NCI-H526 treated with DMSO at 0.1 percent for 48 hours (cell line): ENCODE data around the gene UNKL.
"Not testable (repeated sequence)": the region's sequence is repeated elsewhere in the genome, so short reads cannot be mapped to it uniquely, and the experiment has no call there.

Experiments
- DNase-seq: peaks from one replicate; lab custom pipeline; 2025; lab: John Stamatoyannopoulos, UW

The UNKL gene

DNA sequence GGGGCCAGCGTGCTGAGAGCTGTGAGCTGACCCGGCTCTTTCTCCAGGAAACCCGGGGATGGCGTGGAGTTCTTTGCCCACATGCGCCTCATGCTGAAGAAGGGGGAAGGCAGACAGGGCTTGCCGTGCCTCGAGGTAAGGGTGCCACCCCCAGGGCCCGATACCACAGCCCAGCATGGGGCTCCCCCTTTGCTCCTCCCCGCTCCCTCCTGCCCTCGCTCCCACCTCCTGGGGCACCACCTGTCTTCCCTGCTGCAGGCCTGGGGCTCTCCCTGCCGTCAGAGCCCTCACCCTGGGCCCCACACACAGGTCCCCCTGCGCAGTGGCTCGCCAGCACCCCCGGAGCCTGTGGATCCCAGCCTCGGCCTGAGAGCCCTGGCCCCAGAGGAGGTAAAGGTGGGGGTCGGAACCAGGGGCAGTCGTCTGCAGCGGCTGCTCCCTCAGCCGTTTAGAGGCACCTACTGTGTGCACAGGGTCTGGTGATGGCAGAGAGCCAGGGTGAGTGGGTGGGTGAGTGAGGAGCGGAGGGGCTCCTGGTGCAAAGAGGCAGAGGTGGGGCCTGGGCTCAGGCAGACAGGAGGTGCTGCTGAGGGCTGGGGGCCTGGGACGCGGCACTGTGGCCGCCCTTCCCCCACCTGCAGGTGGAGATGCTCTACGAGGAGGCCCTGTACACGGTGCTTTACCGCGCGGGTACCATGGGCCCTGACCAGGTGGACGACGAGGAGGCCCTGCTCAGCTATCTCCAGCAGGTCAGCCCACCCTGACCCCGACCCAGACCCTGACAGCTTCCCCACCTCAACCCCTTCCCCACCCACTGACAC is 75.4 kb downstream of the UNKL start:
- no peak for DNase-seq

DNA sequence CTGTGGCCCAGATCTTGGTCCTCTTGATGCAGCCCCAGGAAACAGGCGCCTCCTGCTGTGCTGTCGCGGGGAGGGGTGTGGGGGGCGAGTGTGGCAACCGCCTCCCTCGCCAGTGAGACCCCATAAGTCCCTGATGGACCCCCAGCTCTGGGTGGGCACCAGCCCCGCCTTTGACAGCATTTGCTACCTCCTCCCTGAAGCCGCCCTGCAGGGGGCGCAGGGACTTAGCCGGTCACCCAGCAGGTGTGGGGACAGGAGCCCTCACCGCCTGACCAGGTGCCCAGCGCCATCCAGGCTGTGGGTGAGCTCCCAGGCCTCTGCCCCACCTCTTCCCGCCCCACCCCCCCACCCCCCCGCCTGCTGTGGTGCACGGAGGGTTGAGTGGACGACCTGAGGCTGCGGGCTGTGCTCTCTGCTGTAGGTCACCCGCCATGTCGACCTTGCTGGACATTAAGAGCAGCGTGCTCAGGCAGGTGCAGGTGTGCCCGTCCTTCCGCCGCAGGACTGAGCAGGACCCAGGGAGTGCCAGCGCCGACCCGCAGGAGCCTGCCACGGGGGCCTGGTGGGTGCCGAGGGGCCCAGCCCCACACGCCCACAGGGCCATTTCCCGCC is 76.3 kb downstream of the UNKL start:
- DNase-seq: no peak

DNA sequence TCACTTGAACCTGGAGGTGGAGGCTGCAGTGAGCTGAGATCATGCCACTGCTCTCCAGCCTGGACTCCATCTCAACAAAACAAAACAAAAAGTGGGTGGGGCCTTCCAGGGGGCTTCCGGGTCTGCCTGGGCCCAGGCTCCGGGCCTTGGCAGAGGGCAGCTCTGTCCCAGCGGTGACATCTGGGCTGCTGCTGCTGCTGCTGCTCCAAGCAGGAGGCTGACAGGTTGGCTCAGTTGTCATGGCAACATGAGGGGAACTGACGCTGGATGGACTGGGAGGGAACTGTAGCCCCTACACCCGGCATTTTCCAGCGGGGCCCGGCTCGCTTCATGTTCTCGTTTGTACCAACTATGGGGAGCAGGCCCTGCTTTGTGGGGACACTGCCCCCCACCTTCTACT is 77.0 kb downstream of the UNKL start:
- no peak for DNase-seq

DNA sequence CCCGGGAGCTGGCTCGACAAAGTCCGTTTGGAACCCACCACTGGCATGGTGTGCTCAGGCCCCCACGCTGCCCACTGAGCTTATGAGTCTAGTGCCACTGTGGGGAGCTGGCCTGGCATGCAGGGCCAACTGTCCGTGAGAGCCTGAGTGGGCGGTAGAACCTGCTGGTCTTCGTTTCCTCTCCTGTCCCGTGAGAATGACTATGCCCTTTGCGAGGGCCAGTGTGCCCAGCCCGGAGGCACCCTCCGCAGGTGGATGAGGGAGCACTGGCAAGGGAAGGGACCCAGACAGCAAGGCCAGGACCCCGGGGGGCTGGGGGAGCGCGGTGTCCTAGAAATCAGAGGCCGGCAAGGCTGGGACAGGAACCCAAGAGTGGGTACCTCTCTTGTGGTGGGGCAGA is 77.9 kb downstream of the UNKL start:
- no peak for DNase-seq

DNA sequence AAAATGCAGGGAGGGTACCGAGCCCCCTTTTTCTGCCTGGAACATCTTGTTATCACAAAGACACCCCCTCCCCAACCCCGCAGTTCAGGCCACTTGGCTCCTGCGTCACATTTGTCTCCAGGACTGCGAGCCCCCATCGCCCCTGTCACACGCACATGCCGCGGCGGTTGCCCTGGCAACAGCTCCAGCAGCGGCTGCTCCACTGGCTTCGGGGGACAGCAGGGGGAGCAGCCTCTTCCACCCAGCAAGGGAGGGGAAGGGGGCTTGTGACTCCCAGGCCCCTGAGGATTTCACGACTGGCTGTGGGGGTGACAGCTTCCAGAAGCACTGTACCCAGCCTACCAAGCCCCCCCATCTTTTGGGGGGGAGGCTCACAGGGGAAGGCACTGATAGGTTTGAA is 78.5 kb downstream of the UNKL start:
- no peak for DNase-seq

DNA sequence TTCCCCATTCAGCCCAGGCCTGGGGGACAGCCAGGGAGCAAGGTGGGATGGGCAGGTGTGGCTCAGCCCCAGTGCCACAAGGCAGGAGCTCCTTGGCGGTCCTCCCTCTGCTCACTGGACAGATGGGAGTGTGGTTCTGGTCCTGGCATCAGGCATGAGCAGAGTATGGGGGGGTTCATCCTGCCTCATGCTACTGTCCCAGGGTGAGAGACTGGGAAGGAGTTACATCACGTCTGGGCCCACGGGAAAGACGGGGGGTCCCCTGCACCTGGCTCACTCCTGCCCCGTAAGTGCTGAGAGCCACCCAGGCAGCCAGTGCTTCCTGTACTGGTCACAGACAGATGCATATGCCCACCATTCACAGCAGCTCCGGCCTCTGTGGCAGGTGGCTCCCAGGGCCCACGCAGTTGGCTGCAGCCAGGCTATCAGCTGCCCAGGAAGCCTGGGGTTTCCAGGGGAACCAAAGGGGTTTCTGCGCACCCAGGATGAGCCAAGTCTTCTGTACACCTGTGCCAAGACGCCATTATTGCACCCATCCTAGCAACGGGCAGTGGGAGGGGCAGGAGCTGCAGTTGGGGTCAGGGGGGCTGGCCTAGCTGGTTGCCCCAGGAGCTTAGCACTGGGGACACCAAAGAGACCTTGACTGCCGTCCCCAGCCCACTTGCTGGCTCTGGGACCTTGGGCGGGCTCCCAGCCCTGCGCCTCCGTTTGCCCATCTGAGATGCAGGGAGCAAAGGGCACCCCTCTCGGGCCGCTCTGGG is 79.1 kb downstream of the UNKL start:
- no peak for DNase-seq

DNA sequence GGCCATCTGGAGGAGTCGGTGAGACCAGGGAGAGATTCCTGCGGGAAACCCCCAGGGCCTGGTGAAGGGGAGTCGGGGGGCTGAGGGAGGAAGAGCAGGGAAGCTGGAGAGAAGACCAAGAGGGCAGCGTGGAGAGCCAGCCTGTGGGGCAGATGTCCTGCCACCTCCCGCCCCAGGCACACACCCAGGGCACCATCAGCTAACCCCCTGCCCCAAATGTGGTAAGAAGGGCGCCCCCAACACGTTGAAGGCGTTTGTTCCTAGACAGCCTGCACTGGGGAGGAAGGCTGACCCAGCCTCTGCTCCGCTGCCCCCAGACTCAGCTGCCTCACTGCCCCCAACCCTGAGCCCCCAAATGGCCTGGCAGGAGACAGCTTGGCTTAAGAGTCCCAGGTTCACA is 79.8 kb downstream of the UNKL start:
- no peak for DNase-seq

DNA sequence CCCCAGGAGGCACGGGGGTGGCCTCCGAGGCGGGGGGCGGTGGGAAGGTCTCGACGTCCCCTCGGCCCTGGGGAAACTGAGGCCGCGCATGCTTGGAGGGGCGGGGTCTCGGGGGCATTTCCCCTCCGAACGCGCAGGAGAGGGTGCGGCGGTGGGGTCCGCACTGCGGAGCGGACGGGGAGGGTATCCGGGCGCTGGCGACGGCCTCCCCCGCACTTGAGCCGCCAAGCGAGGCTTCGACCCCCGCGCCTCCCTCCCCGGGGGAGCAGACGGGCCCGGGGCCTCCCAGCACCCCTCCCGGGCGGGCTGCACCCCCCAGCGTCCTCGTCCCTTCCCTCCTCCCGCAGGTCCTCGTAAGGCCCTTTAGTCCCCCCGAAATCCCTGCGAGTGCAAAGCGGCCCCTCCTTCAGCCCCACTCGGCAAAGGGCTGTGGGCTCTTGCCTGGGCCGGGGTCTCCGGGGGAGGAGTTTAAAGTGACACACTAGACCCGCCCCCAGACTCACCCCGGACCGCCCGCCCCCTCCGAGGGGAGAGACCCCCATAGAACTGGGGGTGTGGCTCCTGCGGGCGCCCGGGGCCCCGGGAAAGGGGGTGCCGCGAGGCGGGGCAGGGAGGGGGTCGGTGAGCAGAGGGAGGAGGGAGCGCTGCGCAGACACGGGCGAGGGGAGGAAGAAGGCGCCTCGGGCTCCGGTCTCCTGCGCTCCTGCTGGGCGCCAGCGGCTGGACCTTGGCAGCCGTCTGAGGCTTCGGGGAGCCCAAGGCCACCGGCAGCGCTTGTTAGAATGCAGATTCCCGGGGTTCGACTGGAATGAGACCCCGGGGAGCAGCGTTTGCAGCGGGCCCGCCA is 80.4 kb downstream of the UNKL start:
- no peak for DNase-seq

DNA sequence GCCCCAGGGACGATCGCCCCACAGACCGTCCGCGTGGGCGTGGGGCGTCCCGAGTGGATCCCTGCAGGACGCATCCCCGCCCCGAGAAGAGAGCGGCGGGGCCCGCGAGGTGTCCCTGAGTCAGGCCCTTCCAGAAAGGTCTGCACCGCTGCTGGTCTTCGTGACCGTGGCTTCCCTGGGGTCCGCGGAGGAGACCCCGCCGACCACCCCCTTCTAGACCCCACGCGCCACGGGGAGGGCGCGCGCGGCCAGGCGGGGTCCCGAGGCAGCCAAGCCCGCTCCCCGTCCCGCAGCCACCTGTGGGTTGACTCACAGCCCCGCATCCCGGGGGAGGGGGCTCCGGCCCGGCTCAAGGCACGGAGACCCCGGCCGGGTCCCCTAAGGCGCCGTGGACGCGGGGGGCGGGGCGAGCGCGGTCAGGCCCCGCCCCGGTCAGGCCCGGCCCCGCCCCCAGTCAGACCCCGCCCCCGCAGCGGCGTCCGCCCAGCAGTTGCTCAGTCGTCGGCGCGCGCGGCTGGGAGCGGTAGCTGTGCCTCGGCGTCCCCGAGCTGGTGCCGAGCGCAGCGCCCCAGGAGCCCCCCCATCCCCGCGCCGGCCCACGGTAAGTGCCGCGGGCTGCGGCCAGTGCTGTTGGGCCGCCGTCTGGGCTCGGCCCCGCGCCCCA is 81.2 kb downstream of the UNKL start, which contains the start of gene BAIAP3:
TSS of gene BAIAP3 (plus strand) at position 497 of the 664 bp plus-strand sequence. CDS start 4,905 bp downstream, outside the sequence.
- no peak for DNase-seq

DNA sequence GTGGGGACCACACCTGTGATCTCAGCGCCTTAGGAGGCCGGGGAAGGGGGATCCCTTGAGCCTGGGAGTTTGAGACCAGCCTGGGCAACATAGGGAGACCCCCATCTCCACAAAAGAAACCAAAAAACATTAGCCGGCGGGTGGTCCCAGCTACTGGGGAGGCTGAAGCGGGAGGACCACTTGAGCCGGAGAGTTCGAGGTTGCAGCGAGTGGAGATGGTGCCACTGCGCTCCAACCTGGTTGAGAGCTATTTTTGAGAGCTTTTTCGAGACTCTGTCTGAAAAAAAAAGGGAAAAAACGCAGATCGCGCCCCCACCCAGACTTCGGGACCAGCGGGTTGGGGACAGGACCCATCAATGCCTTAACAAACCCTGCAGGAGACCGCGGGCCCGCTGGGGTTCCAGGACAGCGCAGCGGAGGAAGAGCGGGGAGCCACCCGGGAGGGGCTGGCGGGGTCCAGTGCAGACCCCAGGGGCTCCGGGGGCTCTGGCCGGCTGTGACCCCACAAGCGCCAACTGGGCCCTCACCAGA is 81.8 kb downstream of the UNKL start:
- no peak for DNase-seq

DNA sequence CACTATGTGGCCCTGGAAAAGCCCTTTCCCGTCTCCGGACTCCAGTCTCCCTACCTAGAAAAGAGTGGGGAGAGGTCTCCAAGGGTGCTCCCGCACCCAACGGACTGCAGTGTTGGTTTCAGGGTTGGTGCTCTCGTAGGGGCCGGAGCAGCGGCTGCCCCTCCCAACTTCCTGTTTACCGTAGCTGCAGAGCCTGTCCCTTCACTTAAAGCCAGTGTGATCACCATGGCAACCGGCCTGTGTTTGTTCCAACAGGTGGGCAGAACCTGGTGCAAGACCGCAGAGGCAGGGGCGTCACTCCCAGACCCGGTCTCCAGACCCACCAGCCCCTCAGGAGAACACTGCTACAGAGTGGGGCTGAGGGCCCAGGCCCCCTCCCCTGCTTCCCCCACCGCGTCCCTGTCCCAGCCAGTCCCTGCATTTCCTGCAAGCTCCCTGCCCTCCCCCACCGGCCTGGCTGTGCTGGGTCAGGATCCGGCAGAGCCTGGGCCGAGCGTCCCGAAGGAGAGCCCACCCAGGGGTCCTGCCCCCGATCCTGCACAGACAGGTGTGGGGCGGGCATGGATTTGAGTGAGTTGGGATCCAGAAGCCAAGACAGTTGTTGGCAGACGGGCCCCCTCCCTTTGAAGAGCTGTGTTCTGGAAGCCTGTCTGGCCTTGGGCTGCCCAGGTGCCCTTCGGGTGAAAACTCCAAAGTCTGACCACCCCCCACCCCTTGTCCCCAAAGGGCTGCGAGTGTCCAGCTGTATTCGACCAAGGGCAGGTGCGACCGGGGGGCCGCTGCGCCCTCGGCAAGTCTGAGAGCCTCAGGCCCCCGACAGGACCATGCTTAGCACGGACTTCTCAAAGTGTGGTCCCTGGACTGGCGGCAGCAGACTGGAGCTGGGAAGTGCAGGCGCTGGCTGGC is 82.5 kb downstream of the UNKL start:
- no peak for DNase-seq

DNA sequence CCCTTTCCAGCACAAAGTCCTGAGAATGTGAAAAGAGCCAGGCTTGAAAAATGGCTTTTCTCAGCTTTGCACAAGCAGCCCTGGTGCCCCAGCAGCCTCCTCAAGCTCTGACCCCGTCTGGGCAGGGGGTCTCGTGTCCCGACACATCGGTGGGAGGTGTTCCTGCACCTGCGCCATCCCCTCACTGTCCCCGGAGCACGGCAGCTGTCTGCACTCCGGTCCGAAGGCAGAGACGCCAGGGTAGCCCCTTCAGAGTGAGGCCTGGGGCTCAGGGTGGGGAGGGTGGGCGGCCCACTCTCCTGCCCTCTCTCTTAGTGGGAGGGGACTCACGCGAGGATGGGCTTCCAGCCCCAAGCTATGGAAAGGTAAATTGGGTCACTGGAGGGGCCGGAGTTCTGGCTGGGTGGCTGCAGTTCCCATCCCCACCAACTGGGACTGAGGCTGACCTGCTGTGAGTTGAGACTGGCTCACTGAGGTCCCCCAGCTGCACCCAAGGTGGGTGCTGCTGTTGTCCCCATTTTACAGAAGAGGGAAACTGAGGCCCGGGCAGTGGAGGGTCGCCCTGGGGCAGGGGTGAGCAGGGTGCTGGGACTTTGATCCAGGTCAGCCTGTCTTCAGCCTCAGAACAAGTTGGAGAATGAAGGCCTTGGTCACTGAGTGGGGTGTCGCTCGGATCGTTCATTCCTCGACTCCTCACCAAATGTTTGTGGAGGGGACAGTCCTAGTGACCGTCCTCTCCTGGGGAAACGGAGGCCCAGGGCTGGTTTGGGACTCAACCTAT is 83.4 kb downstream of the UNKL start:
- DNase-seq: no peak

DNA sequence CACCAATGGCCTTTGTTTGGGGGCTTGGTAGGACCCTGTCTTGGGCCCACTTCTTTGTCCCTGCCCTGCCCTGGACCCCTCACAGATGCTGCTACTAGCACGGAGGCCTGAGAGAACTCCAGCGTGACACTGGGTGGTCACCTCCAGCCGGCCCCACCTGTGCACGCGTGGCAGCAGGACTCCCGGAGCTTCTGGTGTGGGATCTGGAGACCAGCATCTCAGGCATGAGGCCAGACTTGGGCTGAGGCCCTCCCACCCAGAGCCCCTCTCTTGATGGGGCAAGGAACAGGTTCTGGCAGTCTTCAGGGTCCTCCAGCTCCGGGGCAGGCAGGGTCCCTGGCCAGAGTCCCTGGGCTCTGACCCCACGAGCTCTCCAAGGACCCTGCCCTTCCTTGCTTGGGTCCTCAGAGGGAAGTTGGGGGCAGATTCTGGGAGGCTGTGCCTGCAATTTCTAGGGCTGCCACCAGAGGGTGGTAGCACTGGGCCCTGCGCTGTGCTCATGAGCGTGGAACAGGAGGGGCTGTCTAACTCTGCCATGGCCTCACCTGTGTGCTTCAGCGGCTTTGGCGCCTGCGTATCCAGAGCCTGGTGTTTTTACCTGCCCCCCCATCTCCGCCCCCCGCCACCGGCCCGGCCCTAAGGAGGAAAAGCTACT is 84.1 kb downstream of the UNKL start:
- DNase-seq: no peak

DNA sequence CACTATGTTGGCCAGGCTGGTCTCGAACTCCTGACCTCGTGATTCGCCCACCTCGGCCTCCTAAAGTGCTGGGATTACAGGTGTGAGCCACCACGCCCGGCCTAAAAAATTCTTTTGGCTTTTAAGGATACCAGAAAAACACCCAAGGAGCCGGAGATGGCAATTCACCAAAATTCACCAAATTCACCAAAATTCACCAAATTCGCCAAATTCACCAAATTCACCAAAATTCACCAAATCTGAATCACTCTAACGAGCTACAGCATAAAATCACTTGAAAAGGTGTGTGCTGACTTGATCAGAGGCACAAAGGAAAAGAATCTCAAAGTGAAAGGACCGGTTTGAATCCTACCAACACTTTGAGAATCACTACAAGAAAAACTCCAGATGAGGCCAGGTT is 85.5 kb downstream of the UNKL start:
- not testable (repeated sequence) for DNase-seq

DNA sequence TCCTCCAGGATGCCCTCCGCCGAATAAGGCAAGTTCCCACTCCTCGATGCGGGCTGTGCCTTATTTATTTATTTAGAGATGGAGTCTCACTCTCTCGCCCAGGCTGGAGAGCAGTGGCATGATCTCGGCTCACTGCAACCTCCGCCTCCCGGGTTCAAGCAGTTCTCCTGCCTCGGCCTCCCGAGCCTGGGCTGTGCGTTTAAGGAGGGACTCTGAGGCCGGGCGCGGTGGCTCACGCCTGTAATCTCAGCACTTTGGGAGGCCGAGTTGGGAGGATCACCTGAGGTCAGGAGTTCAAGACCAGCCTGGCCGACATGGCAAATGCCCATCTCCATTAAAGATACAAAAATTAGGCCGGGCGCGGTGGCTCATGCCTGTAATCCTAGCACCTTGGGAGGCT is 86.4 kb downstream of the UNKL start:
- not testable (repeated sequence) for DNase-seq

DNA sequence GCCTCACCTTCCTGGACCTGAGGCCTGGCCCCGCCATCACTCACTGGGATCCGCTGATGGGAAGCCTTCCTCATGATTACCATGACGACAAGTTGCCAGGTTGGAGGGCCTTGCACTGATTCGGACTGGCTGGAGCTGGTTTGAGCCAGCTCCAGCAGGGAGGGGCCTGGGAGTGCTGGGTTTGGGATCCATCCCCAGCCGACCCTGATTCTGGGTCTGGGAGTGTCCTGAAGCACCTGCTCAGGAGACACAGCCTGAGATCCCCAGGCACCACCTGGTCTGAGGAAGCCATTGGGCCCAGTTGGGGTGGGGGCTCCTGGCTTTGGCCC is 86.9 kb downstream of the UNKL start:
- no peak for DNase-seq

DNA sequence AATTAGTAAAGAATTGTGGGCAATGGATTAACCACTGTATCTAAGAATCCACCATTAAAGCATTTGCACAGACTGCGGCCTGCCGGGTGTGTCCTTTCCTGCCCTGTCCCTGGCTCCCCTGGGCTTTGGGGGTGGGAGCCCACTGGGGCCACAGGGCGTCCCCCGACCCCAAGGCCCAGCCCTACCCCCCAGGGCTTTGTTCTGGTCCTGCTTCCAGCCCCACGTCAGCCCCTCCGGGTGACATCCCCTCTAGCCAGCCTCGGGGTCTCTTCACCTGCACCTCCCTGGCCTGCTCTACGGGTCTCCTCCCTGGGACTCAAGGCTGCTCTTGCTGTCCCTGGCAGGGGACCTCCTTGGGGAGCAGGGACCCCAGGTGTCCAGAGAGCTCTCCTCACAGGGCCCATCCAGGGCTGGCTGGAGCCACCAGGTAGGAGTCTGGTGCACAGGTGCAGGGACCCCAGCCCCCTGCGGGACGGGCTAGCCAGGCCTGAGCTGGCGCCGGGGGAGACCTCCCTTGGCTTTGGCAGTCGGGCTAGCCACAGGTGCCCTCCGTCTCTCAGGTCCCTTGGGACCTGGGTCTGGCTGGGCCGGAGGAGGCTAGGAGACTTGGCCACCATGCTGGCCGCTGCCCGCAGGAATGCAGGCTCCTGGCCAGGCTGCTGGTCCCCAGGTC is 87.4 kb downstream of the UNKL start:
- DNase-seq: no peak

DNA sequence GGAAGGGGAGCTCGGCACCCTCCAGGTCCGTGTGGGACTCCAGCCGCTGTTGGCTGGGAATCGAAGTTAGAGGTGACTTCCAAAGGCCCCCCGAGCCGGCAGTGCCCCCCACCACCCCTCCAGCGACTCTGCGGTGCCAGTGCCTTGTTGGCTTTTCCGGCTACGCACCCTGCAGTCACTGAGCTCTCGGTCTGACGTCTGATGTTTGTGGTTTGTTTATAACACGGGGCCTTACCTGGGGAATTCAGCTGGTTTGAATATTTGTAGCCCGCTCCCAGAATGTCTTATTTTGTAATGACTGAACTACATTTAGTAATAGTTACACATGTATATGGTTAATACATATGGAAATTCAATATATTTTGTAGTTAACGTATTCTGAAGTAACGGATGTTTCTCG is 88.1 kb downstream of the UNKL start:
- no peak for DNase-seq
